Endothelial cell of umbilical vein (primary cell): ENCODE data around the gene CEP128. TPM values are rescaled to one million over a fixed set of nuclear protein-coding genes. Genes with fewer than 3 reads are reported as not detected.

Experiments
- BruUV-seq: library from RNA; stranded (reverse); fragments of 400-500 nt; replicated peaks from 2 replicates; lab custom pipeline; 2021; lab: Mats Ljungman, UMichigan
- CTCF ChIA-PET: fragments of 300-600, 350-600 bp; sonication (Branson Sonifier 250); formaldehyde crosslinking; loops from one replicate; lab custom pipeline; 2021; ENCODE audit warnings: antibody characterized with exemption, inconsistent platforms; lab: Charles Lee
- POLR2A ChIA-PET: fragments of 300-600, 350-600 bp; sonication (Branson Sonifier 250); formaldehyde crosslinking; loops from one replicate; lab custom pipeline; 2021; ENCODE audit warnings: antibody characterized with exemption, inconsistent platforms; lab: Charles Lee
- DNase-seq: peaks from one replicate; pipeline ENCODE4 v3.0.0-alpha.2; 2011; ENCODE audit warnings: low read depth, low spot score
- FAIRE-seq: peaks from 2 replicates; lab custom pipeline; 2011; peaks lifted over from hg19 to GRCh38; lab: Jason Lieb, UNC
- H2AFZ ChIP-seq: 2 replicates; pipeline ENCODE4 v1.6.0; 2012; ENCODE audit warnings: low read depth, low read length, control low read depth, inconsistent platforms
- H3K27ac ChIP-seq: 2 replicates; pipeline ENCODE4 v1.5.1; 2011; ENCODE audit warnings: low read depth, mild to moderate bottlenecking, control low read depth, low read length, moderate library complexity; ENCODE audit not compliant: insufficient read depth
- H3K27me3 ChIP-seq, 2 experiments: 2 replicates each; pipeline versions ENCODE4 v1.6.0 to v1.6.1; 2011; ENCODE audit warnings: low read length in 2 of 2, mixed read lengths in 1 of 2; ENCODE audit not compliant: control insufficient read depth in 2 of 2, insufficient read depth in 2 of 2
- H3K36me3 ChIP-seq, 2 experiments: 2 replicates in 1 of 2; 3 replicates in 1 of 2; pipeline ENCODE4 v1.5.1; 2011; ENCODE audit warnings: low read length in 2 of 2, mild to moderate bottlenecking in 1 of 2, moderate library complexity in 1 of 2; ENCODE audit not compliant: control insufficient read depth in 2 of 2, insufficient read depth in 2 of 2; ENCODE audit errors: extremely low read depth in 1 of 2
- H3K4me1 ChIP-seq: 3 replicates; pipeline ENCODE4 v1.5.1; 2011; ENCODE audit warnings: mild to moderate bottlenecking, low read length; ENCODE audit not compliant: control insufficient read depth, insufficient read depth; ENCODE audit errors: extremely low read depth
- H3K4me2 ChIP-seq: 2 replicates; pipeline ENCODE4 v1.6.1; 2011; ENCODE audit warnings: low read length, control low read depth, mixed read lengths; ENCODE audit not compliant: insufficient read depth
- H3K4me3 ChIP-seq, 3 experiments: fragments of 200-600 bp in 1 of 3; sonication (generic), shearing (Covaris generic) in 1 of 3; replicated peaks in 1 of 3; 2 replicates each; pipeline ENCODE4 v1.5.1; 2011 to 2016; ENCODE audit warnings: control low read depth in 3 of 3, low read length in 3 of 3, mild to moderate bottlenecking in 2 of 3, inconsistent platforms in 1 of 3, low read depth in 1 of 3, moderate library complexity in 1 of 3; ENCODE audit not compliant: insufficient read depth in 1 of 3
- H3K79me2 ChIP-seq: 2 replicates; pipeline ENCODE4 v1.6.0; 2012; ENCODE audit warnings: low read length, inconsistent platforms; ENCODE audit not compliant: control insufficient read depth, insufficient read depth
- H3K9ac ChIP-seq: replicated peaks from 2 replicates; pipeline ENCODE3; 2011; ENCODE audit warnings: low read length, control low read depth; ENCODE audit not compliant: insufficient read depth; ENCODE audit errors: extremely low read depth
- H3K9me1 ChIP-seq: replicated peaks from 3 replicates; pipeline ENCODE4 v1.6.0; 2011; ENCODE audit warnings: mild to moderate bottlenecking, low read length; ENCODE audit not compliant: control insufficient read depth, insufficient read depth; ENCODE audit errors: extremely low read depth
- H3K9me3 ChIP-seq: replicated peaks from 2 replicates; pipeline ENCODE4 v1.5.1; 2012; ENCODE audit warnings: low read length, inconsistent platforms; ENCODE audit not compliant: control insufficient read depth, insufficient read depth
- H4K20me1 ChIP-seq: replicated peaks from 2 replicates; pipeline ENCODE3; 2011; ENCODE audit warnings: mild to moderate bottlenecking, low read length; ENCODE audit not compliant: control insufficient read depth, insufficient read depth; ENCODE audit errors: extremely low read depth
- EZH2 ChIP-seq: IDR thresholded peaks from 2 replicates; pipeline ENCODE4 v1.6.1; 2012; ENCODE audit warnings: borderline replicate concordance, low read depth, mild to moderate bottlenecking, moderate library complexity, low read length, inconsistent platforms; ENCODE audit not compliant: severe bottlenecking
- FOS ChIP-seq: IDR thresholded peaks from 2 replicates; pipeline ENCODE4 v1.6.1; 2011; ENCODE audit warnings: mild to moderate bottlenecking, low read length, moderate library complexity, borderline replicate concordance; ENCODE audit not compliant: insufficient read depth
- GATA2 ChIP-seq: IDR thresholded peaks from 2 replicates; pipeline ENCODE4 v1.7.0; 2011; ENCODE audit warnings: low read depth, mild to moderate bottlenecking, moderate library complexity, mixed read lengths, low read length; ENCODE audit not compliant: insufficient read length, insufficient read depth
- JUN ChIP-seq: IDR thresholded peaks from 2 replicates; pipeline ENCODE4 v1.6.1; 2011; ENCODE audit warnings: borderline replicate concordance, low read depth; ENCODE audit not compliant: insufficient read length, insufficient read depth
- MYC ChIP-seq: IDR thresholded peaks from one replicate; pipeline ENCODE4 v1.6.1; 2011; ENCODE audit warnings: mild to moderate bottlenecking, low read depth, low read length
- POLR2A ChIP-seq: IDR thresholded peaks from 2 replicates; pipeline ENCODE4 v1.6.1; 2012; ENCODE audit warnings: low read depth, mild to moderate bottlenecking, control low read depth, low read length
- POLR2AphosphoS5 ChIP-seq: IDR thresholded peaks from 2 replicates; pipeline ENCODE4 v1.6.1; 2012; ENCODE audit warnings: low read depth, mild to moderate bottlenecking, control low read depth, low read length, moderate library complexity; ENCODE audit not compliant: insufficient read depth
- dilution Hi-C: fragments of 300-500 bp; cut with MboI; formaldehyde crosslinking; loops from one replicate; pipeline ENCODE4 v1.15.0; 2019; ENCODE audit warnings: low sequenced_read_pairs; ENCODE audit not compliant: extremely low pct_ligation_motif_present
- intact Hi-C: fragments of 100-400 bp; cut with micrococcal nuclease; formaldehyde crosslinking; loops from one replicate; pipeline ENCODE4 v1.10.0; 2022
- polyA plus RNA-seq, 4 experiments: library from polyadenylated mRNA; depleted of rRNA in 3 of 4; stranded (reverse) in 3 of 4; unstranded in 1 of 4; fragments of >200 nt; gene quantifications; 2 replicates each; pipeline versions ENCODE4 v1.2.1 to v1.2.3, GENCODE V29; 2011 to 2012; ENCODE audit warnings: missing spikeins in 1 of 4
- total RNA-seq: library from RNA; stranded (reverse); gene quantifications from 2 replicates; pipeline ENCODE4 v1.2.3, GENCODE V29; 2021
- TF ChIP-seq, protein P1 (sequence below): IDR thresholded peaks from 2 replicates; pipeline ENCODE4 v1.6.1; 2011; ENCODE audit not compliant: insufficient read depth, insufficient read length
- TF ChIP-seq, protein P2 (sequence below), 2 donors: IDR thresholded peaks; 1 replicate in 1 of 2; 2 replicates in 1 of 2; pipeline ENCODE4 v1.5.1; 2011; ENCODE audit warnings: low read length in 2 of 2, mild to moderate bottlenecking in 2 of 2, moderate library complexity in 2 of 2, control low read depth in 1 of 2, inconsistent platforms in 1 of 2, low read depth in 1 of 2; ENCODE audit not compliant: insufficient read depth in 1 of 2; ENCODE audit errors: extremely low read depth in 1 of 2

The CEP128 gene
- total and polyA plus RNA-seq, 2 donors (not counting 3 experiments of a cell fraction or from before 2014, with no cell fraction given), result 0.91 to 23.7 TPM

DNA sequence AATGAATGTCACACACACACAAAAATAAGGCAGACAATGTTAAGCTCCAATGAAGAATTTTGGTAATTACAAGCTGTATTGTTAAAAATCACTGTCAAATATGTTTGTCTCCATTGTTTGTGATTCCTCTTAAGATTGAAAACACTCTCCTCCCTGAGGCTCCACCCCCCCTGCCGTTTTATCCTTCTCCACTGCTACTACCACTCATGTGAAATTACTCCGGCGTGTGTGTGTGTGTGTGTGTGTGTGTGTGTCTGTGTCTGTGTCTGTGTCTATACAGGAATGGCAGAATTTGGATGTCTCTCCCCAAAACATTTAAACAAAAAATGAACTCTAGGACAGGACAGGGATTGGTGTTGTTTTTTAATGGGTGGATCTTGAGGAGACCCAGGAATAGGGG, 365.1 kb downstream of the CEP128 start:
- no peaks in the 10 kb centered on the region for H3K9me1 ChIP-seq
- no peak overlapping the region for H3K9ac ChIP-seq
- H2AFZ ChIP-seq, result no peak overlapping the region
- FAIRE-seq, result no peak
- no peaks in the 10 kb centered on the region for H4K20me1 ChIP-seq
- no peaks in the 10 kb centered on the region for H3K79me2 ChIP-seq
- H3K27ac ChIP-seq, result no peak overlapping the region
- ChIA-PET POLR2A (no interaction called here), CTCF (interaction anchor here (1.2 kb wide), 1 partner anchor 362 kb away, joined by 3 read pairs; no protein-coding TSS in a partner anchor)
- dilution Hi-C loops (no loop called here), intact Hi-C loops (no loop called here)
- no peaks in the 10 kb centered on the region for H3K4me1 ChIP-seq
- DNase-seq, result no peak
- no TSS peak for BruUV-seq
- H3K4me3 ChIP-seq, result no peak overlapping the region
- no peaks in the 10 kb centered on the region for H3K9me3 ChIP-seq
- TF ChIP-seq GATA2 (no peak), JUN (no peak), POLR2A (no peak), EZH2 (no peak), POLR2AphosphoS5 (no peak), FOS (no peak)
- TF ChIP-seq, protein P1, sequence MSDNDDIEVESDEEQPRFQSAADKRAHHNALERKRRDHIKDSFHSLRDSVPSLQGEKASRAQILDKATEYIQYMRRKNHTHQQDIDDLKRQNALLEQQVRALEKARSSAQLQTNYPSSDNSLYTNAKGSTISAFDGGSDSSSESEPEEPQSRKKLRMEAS, result no peak
- no peaks in the 10 kb centered on the region for H3K36me3 ChIP-seq
- no peaks in the 10 kb centered on the region for H3K27me3 ChIP-seq
- no peak overlapping the region for H3K4me2 ChIP-seq

DNA sequence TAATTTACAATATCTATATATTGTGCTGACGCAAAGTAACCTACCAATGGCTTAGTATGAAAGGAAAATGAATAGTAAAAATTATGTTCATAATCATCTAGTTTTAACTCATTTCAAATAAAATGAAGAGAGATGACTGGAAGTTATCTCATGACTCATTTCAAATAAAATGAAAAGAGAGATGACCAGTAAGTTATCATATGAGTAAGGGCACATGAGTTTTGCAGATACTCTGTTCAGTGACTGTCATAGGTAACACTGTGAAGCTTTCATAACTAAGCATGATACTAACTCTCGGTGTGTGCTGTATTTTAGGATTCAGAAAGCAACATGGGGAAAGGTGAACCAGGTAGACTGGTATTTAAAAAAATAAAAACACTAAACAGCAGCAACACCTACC, 365.8 kb downstream of the CEP128 start:
- no peak for TF ChIP-seq FOS
- TF ChIP-seq POLR2A, result no peak
- TF ChIP-seq, protein P1, result no peak
- TF ChIP-seq POLR2AphosphoS5, result no peak
- TF ChIP-seq, protein P2, sequence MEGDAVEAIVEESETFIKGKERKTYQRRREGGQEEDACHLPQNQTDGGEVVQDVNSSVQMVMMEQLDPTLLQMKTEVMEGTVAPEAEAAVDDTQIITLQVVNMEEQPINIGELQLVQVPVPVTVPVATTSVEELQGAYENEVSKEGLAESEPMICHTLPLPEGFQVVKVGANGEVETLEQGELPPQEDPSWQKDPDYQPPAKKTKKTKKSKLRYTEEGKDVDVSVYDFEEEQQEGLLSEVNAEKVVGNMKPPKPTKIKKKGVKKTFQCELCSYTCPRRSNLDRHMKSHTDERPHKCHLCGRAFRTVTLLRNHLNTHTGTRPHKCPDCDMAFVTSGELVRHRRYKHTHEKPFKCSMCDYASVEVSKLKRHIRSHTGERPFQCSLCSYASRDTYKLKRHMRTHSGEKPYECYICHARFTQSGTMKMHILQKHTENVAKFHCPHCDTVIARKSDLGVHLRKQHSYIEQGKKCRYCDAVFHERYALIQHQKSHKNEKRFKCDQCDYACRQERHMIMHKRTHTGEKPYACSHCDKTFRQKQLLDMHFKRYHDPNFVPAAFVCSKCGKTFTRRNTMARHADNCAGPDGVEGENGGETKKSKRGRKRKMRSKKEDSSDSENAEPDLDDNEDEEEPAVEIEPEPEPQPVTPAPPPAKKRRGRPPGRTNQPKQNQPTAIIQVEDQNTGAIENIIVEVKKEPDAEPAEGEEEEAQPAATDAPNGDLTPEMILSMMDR (IDR thresholded peaks at IDR 0.05; ENCODE audit: extremely low read depth in 1 of 2, insufficient read depth in 1 of 2, low read depth in 1 of 2, low read length in 2 of 2), result no peak
- TF ChIP-seq GATA2, result no peak
- TF ChIP-seq EZH2, result no peak
- no peak for TF ChIP-seq JUN
- TF ChIP-seq MYC, result no peak
- POLR2A ChIA-PET, result no interaction called here
- Histone ChIP-seq H3K9me3 (no peaks in the 10 kb centered on the region), H3K4me1 (no peaks in the 10 kb centered on the region), H3K36me3 (no peaks in the 10 kb centered on the region), H3K9ac (no peak overlapping the region), H3K27me3 (no peaks in the 10 kb centered on the region), H2AFZ (no peak overlapping the region), H3K4me2 (no peak overlapping the region), H3K79me2 (no peaks in the 10 kb centered on the region), H4K20me1 (no peaks in the 10 kb centered on the region), H3K9me1 (no peaks in the 10 kb centered on the region), H3K27ac (no peak overlapping the region), H3K4me3 (no peak overlapping the region)
- CTCF ChIA-PET, result interaction anchor here (1.2 kb wide), 1 partner anchor 362 kb away, joined by 3 read pairs; no protein-coding TSS in a partner anchor
- no peak for FAIRE-seq
- BruUV-seq, result no TSS peak
- DNase-seq, result no peak
- dilution Hi-C loops, result no loop called here
- intact Hi-C loops, result no loop called here
